Spinal cord (tissue), 10 donors: ENCODE measurements around the gene SLC6A16. TPM values are rescaled to one million over a fixed set of nuclear protein-coding genes. Genes with fewer than 3 reads are reported as not detected.
"Not testable (repeated sequence)": the region's sequence is repeated elsewhere in the genome, so short reads cannot be mapped to it uniquely, and the experiment has no call there.

Experiments
- DNase-seq, 6 donors: peaks; one replicate each; pipeline versions ENCODE4 v3.0.0 to v3.0.0-alpha.2; 2013 to 2015; ENCODE audit warnings: low spot score in 6 of 6, low read depth in 4 of 6
- H3K27ac ChIP-seq: one replicate; pipeline ENCODE4 v1.5.1; 2013; ENCODE audit warnings: low read depth, low read length, control low read depth
- H3K27me3 ChIP-seq: one replicate; pipeline ENCODE4 v1.6.1; 2013; ENCODE audit warnings: low read length; ENCODE audit not compliant: control insufficient read depth, insufficient read depth
- H3K36me3 ChIP-seq: one replicate; pipeline ENCODE4 v1.6.1; 2013; ENCODE audit warnings: low read length; ENCODE audit not compliant: control insufficient read depth, insufficient read depth
- H3K4me1 ChIP-seq: one replicate; pipeline ENCODE4 v1.6.1; 2013; ENCODE audit warnings: low read length; ENCODE audit not compliant: control insufficient read depth, insufficient read depth
- H3K4me3 ChIP-seq: one replicate; pipeline ENCODE4 v1.5.1; 2013; ENCODE audit warnings: low read depth, low read length, control low read depth
- H3K9me3 ChIP-seq: one replicate; pipeline ENCODE4 v1.6.1; 2013; ENCODE audit warnings: low read length; ENCODE audit not compliant: control insufficient read depth, insufficient read depth
- WGBS: methylation state at CpG from one replicate; pipeline ENCODE4 v1.1.5; 2013; ENCODE audit warnings: missing lambda C conversion rate; ENCODE audit not compliant: insufficient coverage; 5-methylcytosine and 5-hydroxymethylcytosine counted together
- polyA plus RNA-seq, 2 donors: library from polyadenylated mRNA; unstranded; fragments of 120-200 nt; gene quantifications; one replicate each; pipeline ENCODE4 v1.2.1, GENCODE V29; 2013; ENCODE audit not compliant: insufficient read length in 2 of 2
- total RNA-seq, 2 donors: library from RNA; depleted of rRNA in 1 of 2; stranded (reverse); fragments of 120-200 nt in 1 of 2; fragments of >200 nt in 1 of 2; gene quantifications; one replicate each; pipeline versions ENCODE4 v1.2.3 to v1.2.4, GENCODE V29; 2013 to 2014
- donor health status: healthy.

SLC6A16 gene
- total and polyA plus RNA-seq, 4 donors, result 0.59 to 3.8 (median 2.0) TPM

GRCh38 chr19:49288205-49288604 is 36.8 kb downstream of the SLC6A16 start:
- not testable (repeated sequence) for H3K36me3 ChIP-seq, H3K27me3 ChIP-seq, H3K27ac ChIP-seq, H3K9me3 ChIP-seq, DNase-seq, H3K4me1 ChIP-seq, H3K4me3 ChIP-seq
- 93% methylated on average over 4 of the region's 4 CpGs for WGBS

- no peaks in the 10 kb centered on the region for H3K36me3 ChIP-seq
- H3K27ac ChIP-seq, result no peak overlapping the region
- no peak overlapping the region for H3K4me3 ChIP-seq
- H3K4me1 ChIP-seq, result no peaks in the 10 kb centered on the region
- H3K9me3 ChIP-seq, result no peaks in the 10 kb centered on the region
- no peak for DNase-seq
- WGBS, result no CpG with 5 or more reads among the region's 2 CpGs
- no peaks in the 10 kb centered on the region for H3K27me3 ChIP-seq
Observed at GRCh38 chr19:49287141-49287770, 37.7 kb downstream of the SLC6A16 start.

- 90% methylated on average over 5 of the region's 13 CpGs for WGBS
- Histone ChIP-seq H3K4me1 (no peaks in the 10 kb centered on the region), H3K36me3 (no peaks in the 10 kb centered on the region), H3K27me3 (no peaks in the 10 kb centered on the region), H3K4me3 (no peak overlapping the region), H3K9me3 (no peaks in the 10 kb centered on the region), H3K27ac (no peak overlapping the region)
- no peak for DNase-seq
Observed at GRCh38 chr19:49282184-49282583, 42.8 kb downstream of the SLC6A16 start.

GRCh38 chr19:49272204-49272603 is 52.8 kb downstream of the SLC6A16 start:
- no peak overlapping the region for H3K4me3 ChIP-seq
- H3K27me3 ChIP-seq, result no peaks in the 10 kb centered on the region
- no peak overlapping the region for H3K27ac ChIP-seq
- no peaks in the 10 kb centered on the region for H3K4me1 ChIP-seq
- WGBS, result no CpG with 5 or more reads among the region's 4 CpGs
- no peaks in the 10 kb centered on the region for H3K9me3 ChIP-seq
- H3K36me3 ChIP-seq, result no peaks in the 10 kb centered on the region
- no peak for DNase-seq

GRCh38 chr19:49271080-49271753 is 53.8 kb downstream of the SLC6A16 start:
- Histone ChIP-seq H3K4me1 (no peaks in the 10 kb centered on the region), H3K27ac (no peak overlapping the region), H3K36me3 (no peaks in the 10 kb centered on the region), H3K9me3 (peaks cover 2% of the 10 kb centered on the region), H3K4me3 (no peak overlapping the region), H3K27me3 (no peaks in the 10 kb centered on the region)
- no CpG with 5 or more reads among the region's 4 CpGs for WGBS
- DNase-seq, result peak in 1 of 6 donors; percentile 1

GRCh38 chr19:49266409-49266808 is 58.6 kb downstream of the SLC6A16 start:
- not testable (repeated sequence) for H3K27ac ChIP-seq, H3K4me3 ChIP-seq, H3K27me3 ChIP-seq, H3K9me3 ChIP-seq, H3K4me1 ChIP-seq, H3K36me3 ChIP-seq
- whole genome bisulfite sequencing, result 39% methylated on average over 8 of the region's 12 CpGs
- DNase-seq, result peak in 1 of 6 donors; percentile 8

GRCh38 chr19:49264258-49264657 is 60.7 kb downstream of the SLC6A16 start:
- Histone ChIP-seq H3K4me1 (no peaks in the 10 kb centered on the region), H3K27ac (no peak overlapping the region), H3K27me3 (no peaks in the 10 kb centered on the region), H3K4me3 (no peak overlapping the region), H3K9me3 (peaks cover 4% of the 10 kb centered on the region), H3K36me3 (no peaks in the 10 kb centered on the region)
- 86% methylated on average over 7 of the region's 10 CpGs for WGBS
- DNase-seq, result no peak

GRCh38 chr19:49261602-49262001 is 63.4 kb downstream of the SLC6A16 start:
- Histone ChIP-seq H3K9me3 (peaks cover 4% of the 10 kb centered on the region), H3K36me3 (no peaks in the 10 kb centered on the region), H3K27ac (no peak overlapping the region), H3K4me3 (no peak overlapping the region), H3K4me1 (no peaks in the 10 kb centered on the region), H3K27me3 (no peaks in the 10 kb centered on the region)
- DNase-seq, result no peak

- Histone ChIP-seq H3K4me3 (no peak overlapping the region), H3K27me3 (no peaks in the 10 kb centered on the region), H3K36me3 (no peaks in the 10 kb centered on the region), H3K27ac (no peak overlapping the region), H3K9me3 (peaks cover 4% of the 10 kb centered on the region), H3K4me1 (no peaks in the 10 kb centered on the region)
- 92% methylated on average over 2 of the region's 3 CpGs for WGBS
- DNase-seq, result no peak
Observed at GRCh38 chr19:49256691-49257090, 68.3 kb downstream of the SLC6A16 start.

GRCh38 chr19:49255674-49256073 is 69.3 kb downstream of the SLC6A16 start:
- Histone ChIP-seq H3K4me1 (no peaks in the 10 kb centered on the region), H3K9me3 (peaks cover 2% of the 10 kb centered on the region), H3K27ac (no peak overlapping the region), H3K36me3 (no peaks in the 10 kb centered on the region), H3K27me3 (no peaks in the 10 kb centered on the region), H3K4me3 (no peak overlapping the region)
- WGBS, result 85% methylated on average over 6 of the region's 10 CpGs
- peak in 1 of 6 donors; percentile 2 for DNase-seq
